GM12892 (cell line): ENCODE measurements around the gene C15orf61.

ENCODE experiments used
- POLR2A ChIP-seq: IDR thresholded peaks from 2 replicates; pipeline ENCODE4 v1.6.1; 2011; ENCODE audit warnings: low read depth, low read length, control low read depth
- POLR2AphosphoS5 ChIP-seq: IDR thresholded peaks from 2 replicates; pipeline ENCODE4 v1.6.1; 2011; ENCODE audit warnings: low read depth, low read length, control low read depth

GRCh38 chr15:67554580-67554979, 33.6 kb downstream of the C15orf61 start:
- TF ChIP-seq POLR2AphosphoS5 (no peak), POLR2A (no peak)
